Measurements from ENCODE around the gene USP32.
A peak's percentile ranks its signal among the peaks of the same experiment; 100 is the strongest.

The USP32 gene

DNA sequence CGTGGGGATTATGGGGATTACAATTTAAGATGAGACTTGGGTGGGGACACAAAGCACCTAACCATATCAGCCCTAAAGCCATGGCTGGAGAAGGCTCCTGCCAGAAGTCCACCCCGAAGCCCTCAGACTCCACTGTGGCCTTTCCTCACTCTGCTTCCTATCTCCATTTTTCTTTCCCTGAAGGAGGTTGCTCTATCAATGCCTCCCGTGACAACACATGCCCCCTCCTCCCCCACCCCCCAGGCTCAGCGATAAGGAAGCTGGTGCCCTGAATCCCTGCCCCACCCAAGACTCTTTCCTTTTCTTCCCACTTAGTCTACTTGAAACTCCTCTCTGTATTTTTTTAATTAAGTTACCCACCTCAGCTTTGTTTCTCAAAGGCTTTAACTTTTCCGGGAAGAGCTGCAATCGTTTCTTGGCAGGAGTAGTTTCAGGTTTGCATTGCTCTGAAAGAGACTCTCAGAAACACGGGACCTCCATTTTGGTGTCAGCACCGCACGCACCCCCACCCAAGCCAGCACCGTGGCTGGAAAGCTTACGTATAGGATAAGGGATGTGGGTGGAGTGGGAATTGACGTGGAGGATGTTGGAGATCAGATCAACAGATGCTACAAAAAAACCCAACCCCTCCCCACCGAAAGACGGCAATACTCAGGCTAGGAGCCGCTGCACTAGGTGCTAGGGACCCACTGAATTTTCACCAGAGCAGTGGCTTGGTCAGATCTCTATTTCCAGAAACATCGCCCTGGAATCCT lies 257.4 kb downstream of the USP32 start:
- TF ChIP-seq, protein P1, sequence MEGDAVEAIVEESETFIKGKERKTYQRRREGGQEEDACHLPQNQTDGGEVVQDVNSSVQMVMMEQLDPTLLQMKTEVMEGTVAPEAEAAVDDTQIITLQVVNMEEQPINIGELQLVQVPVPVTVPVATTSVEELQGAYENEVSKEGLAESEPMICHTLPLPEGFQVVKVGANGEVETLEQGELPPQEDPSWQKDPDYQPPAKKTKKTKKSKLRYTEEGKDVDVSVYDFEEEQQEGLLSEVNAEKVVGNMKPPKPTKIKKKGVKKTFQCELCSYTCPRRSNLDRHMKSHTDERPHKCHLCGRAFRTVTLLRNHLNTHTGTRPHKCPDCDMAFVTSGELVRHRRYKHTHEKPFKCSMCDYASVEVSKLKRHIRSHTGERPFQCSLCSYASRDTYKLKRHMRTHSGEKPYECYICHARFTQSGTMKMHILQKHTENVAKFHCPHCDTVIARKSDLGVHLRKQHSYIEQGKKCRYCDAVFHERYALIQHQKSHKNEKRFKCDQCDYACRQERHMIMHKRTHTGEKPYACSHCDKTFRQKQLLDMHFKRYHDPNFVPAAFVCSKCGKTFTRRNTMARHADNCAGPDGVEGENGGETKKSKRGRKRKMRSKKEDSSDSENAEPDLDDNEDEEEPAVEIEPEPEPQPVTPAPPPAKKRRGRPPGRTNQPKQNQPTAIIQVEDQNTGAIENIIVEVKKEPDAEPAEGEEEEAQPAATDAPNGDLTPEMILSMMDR (IDR thresholded peaks at IDR 0.05; ENCODE audit: control insufficient read depth, insufficient read depth, low read depth, low read length, missing control alignments), result no peak
- peak overlapping the region; percentile 75 for H3K4me3 ChIP-seq (ENCODE audit: control insufficient read depth, low read depth, low read length)
- DNase-seq (ENCODE audit: low read depth), result no peak

DNA sequence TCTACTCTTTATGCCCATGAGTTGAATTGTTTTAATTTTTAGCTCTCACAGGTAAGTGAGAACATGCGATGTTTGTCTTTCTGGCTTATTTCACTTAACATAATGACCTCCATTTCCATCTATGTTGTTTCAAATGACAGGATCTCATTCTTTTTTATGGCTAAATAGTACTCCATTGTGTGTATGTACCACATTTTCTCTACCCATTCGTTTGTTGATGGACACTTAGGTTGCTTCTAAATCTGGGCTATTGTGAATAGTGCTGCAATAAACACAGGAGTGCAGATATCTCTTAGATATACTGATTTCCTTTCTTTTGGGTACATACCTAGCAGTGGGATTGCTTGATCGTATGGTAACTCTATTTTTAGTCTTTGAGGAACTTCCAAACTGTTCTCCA lies 261.5 kb downstream of the USP32 start:
- TF ChIP-seq, protein P1 (IDR thresholded peaks at IDR 0.05; ENCODE audit: control insufficient read depth, insufficient read depth, low read depth, low read length, missing control alignments), result no peak
- DNase-seq (ENCODE audit: low read depth), result no peak
- no peak overlapping the region for H3K4me3 ChIP-seq (ENCODE audit: control insufficient read depth, low read depth, low read length)

DNA sequence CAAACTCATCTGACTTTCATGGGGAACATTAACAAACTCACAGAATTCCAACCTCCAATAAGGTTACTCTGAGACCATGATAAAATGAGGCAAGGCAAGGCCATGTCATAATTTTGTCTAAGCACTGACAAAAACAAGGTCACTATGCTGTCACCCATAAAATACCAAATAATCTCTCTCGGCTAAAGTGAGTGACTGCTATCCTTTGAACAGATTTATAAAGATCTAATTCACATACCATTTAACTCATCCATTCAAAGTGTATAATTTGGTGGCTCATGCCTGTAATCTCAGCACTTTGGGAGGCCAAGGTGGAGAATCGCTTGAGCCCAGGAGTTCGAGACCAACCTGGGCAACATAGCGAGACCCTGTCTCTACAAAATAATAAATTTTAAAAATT lies 262.8 kb downstream of the USP32 start:
- TF ChIP-seq, protein P1 (IDR thresholded peaks at IDR 0.05; ENCODE audit: control insufficient read depth, insufficient read depth, low read depth, low read length, missing control alignments), result no peak
- no peak for DNase-seq (ENCODE audit: low read depth)

More for the DNA sequence above, 262.8 kb downstream of the USP32 start:
- H3K4me3 ChIP-seq (ENCODE audit: control insufficient read depth, low read depth, low read length), result no peak overlapping the region

Data from AG09309 (cell line).